ENCODE measurements around the gene ARHGAP28.
"Not testable (repeated sequence)": the region's sequence is repeated elsewhere in the genome, so short reads cannot be mapped to it uniquely, and the experiment has no call there.

ARHGAP28 gene

GRCh38 chr18:6819332-6819731, 89.8 kb downstream of the ARHGAP28 start:
- DNase-seq (ENCODE audit: low spot score): no peak

- no peak for DNase-seq (ENCODE audit: low spot score)
Observed at GRCh38 chr18:6820314-6820713, 90.8 kb downstream of the ARHGAP28 start.

- no peak for DNase-seq (ENCODE audit: low spot score)
Observed at GRCh38 chr18:6821356-6821755, 91.8 kb downstream of the ARHGAP28 start.

DNA sequence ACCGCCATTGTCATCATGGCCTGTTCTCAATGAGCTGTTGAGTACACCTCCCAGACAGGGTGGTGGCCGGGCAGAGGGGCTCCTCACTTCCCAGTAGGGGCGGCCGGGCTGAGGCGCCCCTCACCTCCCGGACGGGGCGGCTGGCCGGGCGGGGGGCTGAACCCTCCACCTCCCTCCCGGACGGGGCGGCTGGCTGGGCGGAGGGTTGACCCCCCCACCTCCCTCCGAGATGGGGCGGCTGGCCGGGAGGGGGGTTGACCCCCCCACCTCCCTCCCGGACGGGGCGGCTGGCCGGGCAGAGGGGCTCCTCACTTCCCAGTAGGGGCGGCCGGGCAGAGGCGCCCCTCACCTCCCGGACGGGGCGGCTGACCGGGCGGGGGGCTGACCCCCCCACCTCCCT, 97.6 kb downstream of the ARHGAP28 start:
- not testable (repeated sequence) for DNase-seq (ENCODE audit: low spot score)

DNA sequence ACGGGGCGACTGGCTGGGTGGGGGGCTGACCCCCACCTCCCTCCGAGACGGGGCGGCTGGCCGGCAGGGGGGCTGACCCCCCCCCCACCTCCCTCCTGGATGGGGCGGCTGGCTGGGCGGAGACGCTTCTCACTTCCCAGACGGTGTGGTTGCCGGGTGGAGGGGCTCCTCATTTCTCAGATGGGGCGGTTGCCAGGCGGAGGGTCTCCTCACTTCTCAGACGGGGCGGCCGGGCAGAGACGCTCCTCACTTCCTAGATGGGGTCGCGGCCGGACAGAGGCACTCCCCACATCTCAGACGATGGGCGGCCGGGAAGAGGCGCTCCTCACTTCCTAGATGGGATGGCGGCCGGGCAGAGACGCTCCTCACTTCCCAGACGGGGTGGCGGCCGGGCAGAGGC, 98.0 kb downstream of the ARHGAP28 start:
- DNase-seq (ENCODE audit: low spot score): not testable (repeated sequence)

DNA sequence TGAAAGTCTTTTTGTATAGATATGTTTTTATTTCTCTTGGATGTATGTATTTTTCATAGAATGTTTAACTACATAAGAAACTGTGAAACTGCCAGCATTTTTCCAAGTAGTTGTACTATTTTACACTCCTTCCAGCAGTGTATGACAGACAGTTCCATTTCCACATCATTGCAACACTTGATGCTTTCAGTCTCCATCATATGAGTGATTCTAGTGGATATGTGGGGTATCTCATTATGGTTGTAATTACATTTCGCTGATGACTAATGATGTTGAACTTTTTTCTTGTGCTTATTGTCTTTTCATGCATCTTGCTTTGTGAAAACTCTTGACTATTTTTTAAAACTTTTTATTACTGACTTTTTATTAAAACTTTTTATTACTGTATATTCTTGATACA, 101.4 kb downstream of the ARHGAP28 start:
- no peak for DNase-seq (ENCODE audit: low spot score)

DNA sequence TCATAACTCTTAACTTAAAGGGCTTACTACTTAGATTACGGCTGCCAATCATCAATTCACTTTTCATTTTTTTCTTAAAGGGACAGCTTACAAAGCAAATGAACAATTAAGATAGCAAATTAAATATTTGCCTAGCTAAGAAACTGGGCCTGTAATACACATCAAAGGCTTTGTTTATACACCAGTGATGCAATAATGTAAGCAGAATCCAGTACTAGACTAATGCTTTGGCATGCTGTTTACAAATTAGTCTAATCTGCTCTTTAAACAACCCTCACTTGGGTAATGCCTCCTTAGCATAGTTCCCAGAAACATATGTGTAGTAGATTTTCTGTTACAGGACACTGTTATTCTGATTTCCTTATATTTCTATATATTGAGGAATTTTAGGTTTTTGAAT, 105.8 kb downstream of the ARHGAP28 start:
- DNase-seq (ENCODE audit: low spot score): no peak

DNA sequence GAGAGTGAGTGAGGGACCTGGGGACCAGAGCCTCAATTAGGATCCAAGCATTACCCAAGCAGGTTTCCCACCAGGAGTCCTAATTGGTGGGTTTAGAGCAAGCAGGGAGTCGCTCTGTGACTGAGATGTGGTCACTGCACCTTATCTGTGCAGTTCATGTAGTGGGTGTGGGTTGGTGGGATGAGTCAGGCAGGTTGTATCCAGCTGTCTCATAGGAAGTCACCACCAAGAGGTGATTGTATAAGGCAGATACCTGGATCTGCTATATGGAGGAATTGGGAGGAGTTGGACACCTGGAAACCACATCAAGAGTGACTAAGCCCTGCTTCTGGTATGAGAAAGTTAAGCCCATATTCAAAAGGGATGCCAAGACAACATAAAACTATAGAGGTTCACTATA, 106.8 kb downstream of the ARHGAP28 start:
- no peak for DNase-seq (ENCODE audit: low spot score)

DNA sequence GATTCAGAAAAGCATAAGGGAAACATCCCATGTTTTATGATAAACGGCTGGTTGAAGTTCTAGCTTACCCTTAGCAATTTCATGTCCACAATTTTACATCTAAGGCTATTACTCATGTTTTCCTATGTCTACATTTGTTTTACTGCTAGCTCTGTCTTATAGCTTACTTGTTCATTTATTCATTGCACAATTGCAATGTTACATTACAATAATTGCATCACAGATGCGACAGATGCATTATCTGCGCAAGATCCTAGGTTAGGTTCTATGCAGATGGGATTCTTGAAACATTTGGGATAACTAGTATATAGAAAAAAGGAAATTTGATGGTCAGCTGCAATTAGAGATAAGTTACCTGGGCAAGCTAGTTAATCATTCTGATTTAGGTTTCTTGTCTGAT, 108.4 kb downstream of the ARHGAP28 start:
- DNase-seq (ENCODE audit: low spot score): no peak

- no peak for DNase-seq (ENCODE audit: low spot score)
Observed at GRCh38 chr18:6842081-6842480, 112.6 kb downstream of the ARHGAP28 start.

DNA sequence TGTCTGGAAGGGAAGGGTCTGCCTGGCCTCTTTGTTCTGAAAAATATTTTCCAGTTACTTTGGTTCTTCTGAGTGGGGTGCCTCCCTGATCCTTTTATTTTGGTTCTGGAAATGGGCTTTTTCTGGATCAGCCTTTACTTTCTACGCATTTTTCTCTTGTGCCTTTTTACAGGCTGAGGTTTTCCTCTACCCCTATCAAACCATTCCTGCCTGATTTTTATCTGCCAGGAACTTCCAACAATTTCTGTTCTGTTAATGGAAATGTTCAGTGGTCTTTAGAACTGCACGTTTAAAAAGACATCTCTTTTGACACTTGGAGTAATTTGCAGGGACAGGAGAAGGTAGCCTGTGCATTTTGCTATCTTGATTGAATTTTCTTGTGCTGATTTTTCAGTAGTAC, 113.8 kb downstream of the ARHGAP28 start:
- DNase-seq (ENCODE audit: low spot score): no peak

DNA sequence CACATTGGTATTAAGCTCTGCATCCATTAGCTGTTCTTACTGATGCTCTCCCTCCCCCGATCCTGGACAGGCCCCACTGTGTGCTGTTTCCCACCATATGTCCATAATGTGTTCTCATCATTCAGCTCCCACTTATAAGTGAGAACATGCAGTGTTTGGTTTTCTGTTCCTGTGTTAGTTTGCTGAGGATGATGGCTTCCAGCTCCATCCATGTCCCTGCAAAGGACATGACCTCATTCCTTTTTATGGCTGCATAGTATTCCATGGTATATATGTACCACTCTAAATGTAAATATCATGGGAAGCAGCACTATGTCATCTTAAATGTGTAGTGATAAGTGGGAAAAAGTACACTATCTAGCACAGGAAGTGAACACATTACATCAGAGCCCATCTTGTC, 116.0 kb downstream of the ARHGAP28 start:
- not testable (repeated sequence) for DNase-seq (ENCODE audit: low spot score)

- no peak for DNase-seq (ENCODE audit: low spot score)
Observed at GRCh38 chr18:6850396-6850795, 120.9 kb downstream of the ARHGAP28 start.

DNA sequence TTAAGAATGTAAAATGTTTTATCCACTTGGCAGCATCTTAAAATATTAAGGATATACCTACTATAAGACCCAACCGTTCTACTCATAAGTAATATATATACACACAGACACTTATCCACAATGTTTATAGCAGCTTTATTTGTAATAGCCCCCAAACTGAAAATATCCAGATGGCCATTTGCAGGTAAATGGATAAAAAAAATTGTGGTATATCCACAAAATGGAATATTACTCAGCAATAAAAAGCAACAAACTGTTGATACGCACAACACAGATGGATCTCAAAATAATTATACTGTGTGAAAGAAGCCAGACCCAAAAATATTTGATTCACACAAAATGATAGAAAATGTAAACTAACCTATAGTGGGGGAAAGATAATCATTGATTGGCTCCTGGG, 122.0 kb downstream of the ARHGAP28 start:
- DNase-seq (ENCODE audit: low spot score): no peak

DNA sequence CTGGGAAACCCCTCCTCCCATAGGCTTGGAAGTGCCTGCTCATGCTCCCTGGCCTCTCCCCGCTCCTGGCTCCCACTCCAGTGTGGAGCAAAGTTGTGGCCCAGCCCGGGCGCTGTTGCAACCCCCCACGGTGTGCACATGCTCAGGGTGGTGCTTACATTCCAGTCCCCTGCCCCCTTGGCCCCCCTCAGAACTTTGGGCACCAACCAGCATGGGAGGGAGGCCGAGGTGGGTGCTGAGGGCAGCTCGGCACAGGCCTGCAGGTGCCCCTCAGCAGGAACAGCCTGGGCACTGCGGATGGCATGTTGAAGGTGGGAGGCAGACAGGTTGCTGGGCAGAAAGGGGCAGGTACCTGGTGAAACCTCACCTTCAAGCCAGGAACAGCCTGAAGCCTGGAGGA, 125.3 kb downstream of the ARHGAP28 start:
- no peak for DNase-seq (ENCODE audit: low spot score)

GRCh38 chr18:6855767-6856166, 126.3 kb downstream of the ARHGAP28 start:
- DNase-seq (ENCODE audit: low spot score): no peak

DNA sequence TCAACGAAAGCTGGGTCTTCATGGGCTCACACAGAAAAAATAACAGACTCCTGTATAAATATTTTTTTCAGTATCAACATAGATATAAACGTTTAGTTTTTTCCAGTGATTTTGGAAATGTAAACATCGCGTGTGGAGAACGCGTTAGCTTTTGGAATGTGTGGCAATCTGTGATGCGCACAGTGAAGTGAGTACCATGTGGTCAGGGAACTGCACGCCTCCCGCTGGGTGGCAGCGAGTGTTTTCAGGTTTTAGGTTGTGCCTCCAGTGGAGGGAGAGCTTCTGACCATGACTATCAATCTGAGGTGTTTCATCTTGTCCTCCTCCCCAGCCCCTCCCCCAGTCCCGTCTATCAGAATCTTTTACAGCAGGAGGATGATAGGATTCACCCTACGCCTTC, 127.8 kb downstream of the ARHGAP28 start:
- no peak for DNase-seq (ENCODE audit: low spot score)

DNA sequence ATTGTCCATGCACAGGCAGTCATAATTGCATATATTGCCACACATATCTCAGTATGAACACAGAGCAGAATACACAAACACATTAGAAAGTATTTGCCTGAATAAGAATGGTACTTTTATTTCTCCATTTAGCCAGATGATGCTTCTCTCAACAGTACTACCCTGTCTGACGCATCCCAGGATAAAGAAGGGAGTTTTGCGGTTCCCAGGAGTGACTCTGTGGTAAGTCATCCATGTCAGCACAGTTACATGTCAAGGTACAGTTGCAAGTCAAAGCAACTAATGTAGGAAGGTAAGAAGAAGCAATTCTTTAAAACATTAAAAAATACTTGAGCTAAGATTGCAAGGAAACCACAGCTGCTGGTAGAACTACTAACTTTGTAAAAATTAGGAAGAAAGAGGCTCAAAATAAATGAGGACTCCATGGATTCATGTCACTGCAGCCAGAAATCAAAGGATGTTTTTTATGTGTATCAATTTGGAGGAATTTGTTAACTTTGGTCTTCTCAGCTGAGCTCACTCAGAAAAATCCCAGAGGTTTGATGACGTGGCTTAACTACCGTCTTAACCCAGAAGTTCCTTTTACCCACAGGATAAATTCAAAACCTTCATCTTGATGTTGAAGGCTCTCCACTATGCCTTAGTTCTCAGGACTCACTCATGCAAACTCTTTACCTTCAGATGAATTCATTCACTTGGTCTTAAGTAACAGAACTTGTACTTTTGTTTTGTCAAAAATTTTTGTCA, 130.3 kb downstream of the ARHGAP28 start:
- DNase-seq (ENCODE audit: low spot score): no peak

DNA sequence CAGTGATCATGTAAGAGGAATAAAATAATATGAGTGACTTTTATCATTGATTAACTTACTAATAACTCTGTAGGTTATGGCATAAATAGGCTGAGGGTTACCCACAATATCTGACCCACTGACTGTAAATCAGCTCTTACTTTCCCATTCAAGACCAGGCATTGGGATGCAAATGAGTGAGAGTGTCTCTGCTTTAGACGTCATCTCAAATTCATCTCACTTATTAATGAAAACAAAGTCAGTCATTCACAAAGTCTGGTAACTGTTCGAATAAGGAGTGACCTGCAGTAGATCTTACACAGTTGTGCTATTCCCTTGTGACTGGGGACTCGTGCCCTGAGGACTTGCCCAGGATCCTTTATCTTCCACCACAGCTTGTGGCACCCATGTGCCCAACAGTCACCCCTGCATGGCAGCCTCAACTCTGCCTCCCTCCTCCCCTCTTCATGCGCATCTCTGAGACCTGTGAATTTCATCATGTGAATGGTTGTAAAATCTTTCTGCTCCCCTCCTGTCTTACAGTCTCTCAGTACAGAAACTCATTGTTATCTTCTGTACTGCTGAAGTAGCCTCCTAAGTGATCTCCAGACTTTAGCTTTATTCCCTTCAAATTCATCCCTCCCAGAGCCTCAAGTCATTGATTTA, 131.4 kb downstream of the ARHGAP28 start:
- DNase-seq (ENCODE audit: low spot score): no peak

DNA sequence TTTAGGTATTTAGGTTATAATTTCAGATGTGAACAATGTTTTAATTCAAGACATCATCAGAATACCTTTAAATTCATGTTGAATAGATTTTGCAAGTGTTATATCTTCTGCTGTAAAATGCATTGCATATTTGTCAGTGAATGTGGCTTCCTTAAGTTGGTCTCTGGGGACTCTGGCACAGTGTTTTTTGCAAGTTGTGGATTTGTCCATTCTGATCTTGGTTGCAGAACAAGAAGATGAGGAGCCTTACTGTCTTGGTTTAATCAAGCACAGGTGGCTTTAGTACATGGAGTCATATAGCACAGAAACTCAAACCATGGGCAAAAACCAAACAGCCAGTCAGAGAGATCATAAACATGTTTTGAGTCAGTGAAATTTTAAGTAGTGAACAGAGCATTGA, 135.7 kb downstream of the ARHGAP28 start:
- no peak for DNase-seq (ENCODE audit: low spot score)

DNA sequence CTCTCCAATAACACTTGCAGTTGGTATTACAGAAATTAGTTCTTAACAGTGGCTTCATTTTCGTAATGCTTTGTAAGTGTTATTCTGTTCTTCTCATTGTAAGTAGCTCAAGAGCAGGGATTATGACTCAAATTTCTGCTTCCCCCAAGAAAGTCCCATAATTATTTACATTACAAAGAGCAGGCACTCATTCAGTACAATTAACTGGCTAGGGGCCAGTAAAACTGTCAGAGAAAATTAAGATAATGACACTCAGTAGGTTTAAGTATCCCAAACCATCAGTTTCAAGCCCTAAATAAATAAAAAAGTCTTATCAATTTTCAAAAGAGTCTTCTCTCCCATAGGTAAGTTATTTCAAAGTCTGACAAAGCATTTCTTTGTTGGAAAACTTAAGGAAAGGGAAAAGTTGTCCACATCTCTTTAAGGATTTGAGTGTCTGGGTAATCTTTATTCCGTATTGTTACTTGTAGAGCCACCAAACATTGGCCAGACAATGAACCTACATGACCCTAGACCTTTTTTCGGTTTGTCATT, 137.1 kb downstream of the ARHGAP28 start:
- no peak for DNase-seq (ENCODE audit: low spot score)

GRCh38 chr18:6868033-6868432, 138.5 kb downstream of the ARHGAP28 start:
- no peak for DNase-seq (ENCODE audit: low spot score)

GRCh38 chr18:6871566-6871965, 142.1 kb downstream of the ARHGAP28 start:
- DNase-seq (ENCODE audit: low spot score): no peak

Data from pons (tissue), 1 donor.